Measurements from ENCODE around the gene ENOX1. TPM values are rescaled to one million over a fixed set of nuclear protein-coding genes. Genes with fewer than 3 reads are reported as not detected.

ENOX1 gene
- total and polyA plus RNA-seq, 2 of the 8 experiments (the other 6 are each of a cell fraction or from before 2014, with no cell fraction given), result 0.23 to 0.37 TPM

DNA sequence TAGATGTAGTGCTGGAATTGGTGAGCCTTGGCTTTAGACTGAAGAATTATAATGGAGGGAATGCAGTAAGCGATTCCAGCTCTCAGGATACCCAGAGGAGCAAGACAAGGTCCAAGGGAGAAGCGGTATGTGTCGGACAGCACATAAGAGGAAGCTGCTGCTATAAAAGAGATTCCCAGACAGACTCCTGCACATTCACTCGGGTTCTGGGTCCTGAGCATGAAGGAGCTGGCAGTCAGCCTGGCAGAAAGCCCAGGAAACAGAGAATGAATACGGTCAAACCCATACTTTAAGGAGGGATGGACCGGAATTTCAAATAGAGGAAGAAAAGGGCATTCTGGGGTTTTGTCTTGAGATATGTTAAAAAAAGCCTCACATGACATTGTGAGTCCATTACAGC, 455.1 kb downstream of the ENOX1 start (continued):
- TF ChIP-seq SAP30 (IDR thresholded peaks at IDR 0.05; ENCODE audit: insufficient read depth, insufficient replicate concordance, low read length) (no peak), POLR2A (IDR thresholded peaks at IDR 0.05; ENCODE audit: control extremely low read depth in 1 of 2, low read depth in 2 of 2, low read length in 2 of 2) (no peak), CBX8 (IDR thresholded peaks at IDR 0.05; ENCODE audit: borderline replicate concordance, low read depth, low read length) (no peak)

Data from H1 (cell line).